Tibial artery (tissue), 4 donors: ENCODE results near the gene MPHOSPH10.

ENCODE experiments used
- DNase-seq, 2 donors: peaks; one replicate each; pipeline ENCODE4 v3.0.0-alpha.2; 2019
- H3K27ac ChIP-seq, 2 donors: fragments of 200-600 bp; sonication (generic) in 1 of 2; 1 replicate in 1 of 2; 2 replicates in 1 of 2; pipeline ENCODE4 v1.5.1; 2018 to 2019; ENCODE audit warnings: mild to moderate bottlenecking in 1 of 2
- H3K27me3 ChIP-seq, 2 donors: fragments of 200-600 bp; sonication (generic) in 1 of 2; one replicate each; pipeline versions ENCODE4 v1.5.1 to v1.6.0; 2016 to 2019
- H3K36me3 ChIP-seq, 3 donors: fragments of 200-600 bp; sonication (generic) in 2 of 3; one replicate each; pipeline ENCODE4 v1.5.1; 2016 to 2019; ENCODE audit warnings: mild to moderate bottlenecking in 2 of 3
- H3K4me1 ChIP-seq, 4 donors: fragments of 200-600 bp; sonication (generic) in 2 of 4; 1 replicate in 3 of 4; 2 replicates in 1 of 4; pipeline ENCODE4 v1.5.1; 2016 to 2019
- H3K4me3 ChIP-seq, 2 donors: fragments of 200-600 bp; sonication (generic) in 1 of 2; 1 replicate in 1 of 2; 2 replicates in 1 of 2; pipeline ENCODE4 v1.5.1; 2018 to 2019; ENCODE audit warnings: mild to moderate bottlenecking in 2 of 2
- H3K9me3 ChIP-seq, 3 donors: fragments of 200-600 bp; sonication (generic) in 1 of 3; one replicate each; pipeline ENCODE4 v1.5.1; 2016 to 2019
- intact Hi-C: fragments of 100-400 bp; cut with DNase I; formaldehyde crosslinking; loops from one replicate; pipeline ENCODE4 v1.15.0; 2023; ENCODE audit warnings: low total_unique reads
- TF ChIP-seq, protein P1 (sequence below), 2 experiments: fragments of 200-600 bp in 1 of 2; fragments of 450-650 bp in 1 of 2; IDR thresholded peaks; one replicate each; pipeline ENCODE4 v1.5.1; 2017 to 2019; ENCODE audit warnings: antibody characterized with exemption in 2 of 2, mild to moderate bottlenecking in 1 of 2, moderate library complexity in 1 of 2

Gene MPHOSPH10

DNA sequence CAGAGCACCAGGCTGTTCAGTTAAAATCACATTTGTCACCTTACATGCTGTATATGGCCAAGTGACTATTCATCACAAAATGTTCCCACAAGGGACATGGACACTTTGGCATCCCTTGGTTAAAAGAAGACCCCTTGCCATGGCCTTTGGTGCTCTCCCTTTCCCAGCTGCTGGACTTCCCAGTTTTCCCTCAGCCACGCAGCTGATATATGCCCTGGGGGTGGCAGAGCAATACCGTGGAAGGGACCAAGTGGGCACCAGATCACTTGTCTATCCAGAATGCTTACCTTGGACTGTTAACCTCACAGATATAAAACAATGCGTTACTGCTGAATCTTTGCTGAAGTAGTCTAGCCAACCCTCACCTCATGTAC is 61.1 kb downstream of the MPHOSPH10 start:
- Histone ChIP-seq H3K36me3 (peaks cover 0 to 15% (median 0%) of the 10 kb centered on the region in 3 donors), H3K27ac (no peak overlapping the region), H3K9me3 (no peaks in the 10 kb centered on the region), H3K27me3 (no peaks in the 10 kb centered on the region), H3K4me1 (no peaks in the 10 kb centered on the region), H3K4me3 (no peak overlapping the region)
- TF ChIP-seq, protein P1, sequence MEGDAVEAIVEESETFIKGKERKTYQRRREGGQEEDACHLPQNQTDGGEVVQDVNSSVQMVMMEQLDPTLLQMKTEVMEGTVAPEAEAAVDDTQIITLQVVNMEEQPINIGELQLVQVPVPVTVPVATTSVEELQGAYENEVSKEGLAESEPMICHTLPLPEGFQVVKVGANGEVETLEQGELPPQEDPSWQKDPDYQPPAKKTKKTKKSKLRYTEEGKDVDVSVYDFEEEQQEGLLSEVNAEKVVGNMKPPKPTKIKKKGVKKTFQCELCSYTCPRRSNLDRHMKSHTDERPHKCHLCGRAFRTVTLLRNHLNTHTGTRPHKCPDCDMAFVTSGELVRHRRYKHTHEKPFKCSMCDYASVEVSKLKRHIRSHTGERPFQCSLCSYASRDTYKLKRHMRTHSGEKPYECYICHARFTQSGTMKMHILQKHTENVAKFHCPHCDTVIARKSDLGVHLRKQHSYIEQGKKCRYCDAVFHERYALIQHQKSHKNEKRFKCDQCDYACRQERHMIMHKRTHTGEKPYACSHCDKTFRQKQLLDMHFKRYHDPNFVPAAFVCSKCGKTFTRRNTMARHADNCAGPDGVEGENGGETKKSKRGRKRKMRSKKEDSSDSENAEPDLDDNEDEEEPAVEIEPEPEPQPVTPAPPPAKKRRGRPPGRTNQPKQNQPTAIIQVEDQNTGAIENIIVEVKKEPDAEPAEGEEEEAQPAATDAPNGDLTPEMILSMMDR (IDR thresholded peaks at IDR 0.05) = no peak
- no peak for DNase-seq
- intact Hi-C loops = no loop called here
